HepG2 (cell line): Measurements from ENCODE around the gene MAPK1.

Source experiments
- FOXP1 ChIP-seq, 2 experiments: fragments of 450-650 bp in 1 of 2; IDR thresholded peaks; 2 replicates each; pipeline ENCODE4 v1.6.1; 2017 to 2018; ENCODE audit warnings: antibody characterized with exemption in 1 of 2
- KLF6 ChIP-seq: IDR thresholded peaks from 2 replicates; pipeline ENCODE4 v1.8.0; 2016; ENCODE audit warnings: missing biosample characterization, missing genetic modification reagents
- SOX5 ChIP-seq: IDR thresholded peaks from 2 replicates; pipeline ENCODE4 v1.6.1; 2016; ENCODE audit warnings: borderline replicate concordance
- ZNF317 ChIP-seq: sonication (generic); formaldehyde crosslinking; IDR thresholded peaks from 2 replicates; pipeline ENCODE4 v1.5.0; 2020; ENCODE audit warnings: mild to moderate bottlenecking, missing genetic modification reagents

- TF ChIP-seq ZNF317 (CRISPR knock-in tag) = no peak
- TF ChIP-seq KLF6 (CRISPR knock-in tag) = no peak
- no peak for TF ChIP-seq SOX5 (CRISPR knock-in tag)
- TF ChIP-seq FOXP1 (IDR thresholded peaks at IDR 0.05) = no peak
- no peak for TF ChIP-seq FOXP1 (CRISPR knock-in tag; IDR thresholded peaks at IDR 0.05)
Measured at GRCh38 chr22:21873619-21874018, 6.2 kb upstream of the MAPK1 start.
